ENCODE data around the gene SPACA6.

The SPACA6 gene

GRCh38 chr19:51688671-51689571, 4.2 kb upstream of the SPACA6 start:
- DNase-seq (ENCODE audit: low read depth in 2 of 2): no peak

GRCh38 chr19:51689751-51690453, 3.2 kb upstream of the SPACA6 start:
- no peak for DNase-seq (ENCODE audit: low read depth in 2 of 2)

- peak in 1 of 2 donors; percentile 48 for DNase-seq (ENCODE audit: low read depth in 2 of 2)
Measured at GRCh38 chr19:51690454-51691073, 2.6 kb upstream of the SPACA6 start.

- no peak for DNase-seq (ENCODE audit: low read depth in 2 of 2)
Measured at GRCh38 chr19:51691074-51691583, 2.0 kb upstream of the SPACA6 start.

GRCh38 chr19:51691584-51692428, 1.3 kb upstream of the SPACA6 start:
- no peak for DNase-seq (ENCODE audit: low read depth in 2 of 2)

GRCh38 chr19:51692468-51692867, 662 bp upstream of the SPACA6 start:
- DNase-seq (ENCODE audit: low read depth in 2 of 2): no peak

- no peak for DNase-seq (ENCODE audit: low read depth in 2 of 2)
Measured at GRCh38 chr19:51693819-51694218, 689 bp downstream of the SPACA6 start.

- DNase-seq (ENCODE audit: low read depth in 2 of 2): no peak
Measured at GRCh38 chr19:51694318-51695085, 1.4 kb downstream of the SPACA6 start.

- no peak for DNase-seq (ENCODE audit: low read depth in 2 of 2)
Measured at GRCh38 chr19:51695088-51695487, 2.0 kb downstream of the SPACA6 start.

- no peak for DNase-seq (ENCODE audit: low read depth in 2 of 2)
Measured at GRCh38 chr19:51695702-51696315, 2.7 kb downstream of the SPACA6 start.

GRCh38 chr19:51696606-51697005, 3.5 kb downstream of the SPACA6 start:
- no peak for DNase-seq (ENCODE audit: low read depth in 2 of 2)

GRCh38 chr19:51697169-51697776, 4.1 kb downstream of the SPACA6 start:
- DNase-seq (ENCODE audit: low read depth in 2 of 2): no peak

GRCh38 chr19:51698296-51698695, 5.2 kb downstream of the SPACA6 start:
- no peak for DNase-seq (ENCODE audit: low read depth in 2 of 2)

- no peak for DNase-seq (ENCODE audit: low read depth in 2 of 2)
Measured at GRCh38 chr19:51699170-51699569, 6.0 kb downstream of the SPACA6 start.

- DNase-seq (ENCODE audit: low read depth in 2 of 2): no peak
Measured at GRCh38 chr19:51701468-51702100, 8.5 kb downstream of the SPACA6 start.

GRCh38 chr19:51702103-51702824, 9.1 kb downstream of the SPACA6 start:
- peak in 1 of 2 donors; percentile 41 for DNase-seq (ENCODE audit: low read depth in 2 of 2)

GRCh38 chr19:51702825-51703574, 9.9 kb downstream of the SPACA6 start:
- DNase-seq (ENCODE audit: low read depth in 2 of 2): no peak

All from stimulated activated CD8-positive, alpha-beta memory T cell treated with anti-CD3 and anti-CD28 coated beads, Interleukin-2, amount 100 ng/mL, for 48 hours (primary cell).